IMR-90 (cell line): ENCODE results near the gene ZNF574. TPM values are rescaled to one million over a fixed set of nuclear protein-coding genes. Genes with fewer than 3 reads are reported as not detected.

Experiments used
- ATAC-seq: fragments of 200-7000 bp; cut with Tn5 transposase; 2 replicates; pipeline ENCODE4 v1.9.1; 2020; ENCODE audit warnings: low read depth, mild to moderate bottlenecking, moderate library complexity
- BruUV-seq: library from RNA; stranded (reverse); fragments of 400-500 nt; replicated peaks from 2 replicates; lab custom pipeline; 2021; lab: Mats Ljungman, UMichigan
- CTCF ChIA-PET: fragments of 300-600 bp; formaldehyde crosslinking; extraction: SDS; loops from one replicate; lab custom pipeline; 2021; ENCODE audit warnings: antibody characterized with exemption; lab: Yijun Ruan, JAX
- POLR2A ChIA-PET: fragments of 300-600 bp; sonication (Branson Sonifier 250); formaldehyde crosslinking; loops from one replicate; lab custom pipeline; 2022; ENCODE audit warnings: antibody characterized with exemption; ENCODE audit not compliant: unreplicated experiment; lab: Charles Lee
- DNase-seq: peaks from one replicate; pipeline ENCODE4 v3.0.0; 2013
- H2AFZ ChIP-seq: replicated peaks from 2 replicates; pipeline ENCODE3; 2013; ENCODE audit warnings: low read length, mild to moderate bottlenecking; ENCODE audit not compliant: poor library complexity
- H2AK5ac ChIP-seq: 2 replicates; pipeline ENCODE4 v1.6.1; 2013; ENCODE audit warnings: low read depth, low read length, inconsistent platforms
- H2AK9ac ChIP-seq: replicated peaks from 2 replicates; pipeline ENCODE3; 2013; ENCODE audit warnings: mild to moderate bottlenecking, low read depth, low read length, moderate library complexity; ENCODE audit not compliant: poor library complexity
- H2BK120ac ChIP-seq: 2 replicates; pipeline ENCODE4 v1.6.1; 2013; ENCODE audit warnings: low read depth, low read length, inconsistent platforms
- H2BK15ac ChIP-seq: 3 replicates; pipeline ENCODE4 v1.6.1; 2013; ENCODE audit warnings: low read depth, low read length, inconsistent platforms
- H2BK20ac ChIP-seq: 2 replicates; pipeline ENCODE4 v1.6.1; 2013; ENCODE audit warnings: low read depth, mild to moderate bottlenecking, inconsistent platforms, low read length, moderate library complexity
- H2BK5ac ChIP-seq: 2 replicates; pipeline ENCODE4 v1.6.1; 2013; ENCODE audit warnings: mild to moderate bottlenecking, low read depth, low read length, inconsistent platforms; ENCODE audit not compliant: poor library complexity, severe bottlenecking
- H3K14ac ChIP-seq: replicated peaks from 2 replicates; pipeline ENCODE4 v1.6.1; 2013; ENCODE audit warnings: low read depth, low read length, inconsistent platforms
- H3K18ac ChIP-seq: 2 replicates; pipeline ENCODE4 v1.6.1; 2013; ENCODE audit warnings: low read depth, low read length, control low read depth
- H3K23ac ChIP-seq: 2 replicates; pipeline ENCODE4 v1.6.1; 2013; ENCODE audit warnings: low read depth, low read length, inconsistent platforms
- H3K27ac ChIP-seq: 2 replicates; pipeline ENCODE4 v1.5.1; 2013; ENCODE audit warnings: mild to moderate bottlenecking, control low read depth, low read length; ENCODE audit not compliant: insufficient read depth
- H3K27me3 ChIP-seq: 2 replicates; pipeline ENCODE4 v1.6.1; 2013; ENCODE audit warnings: low read length; ENCODE audit not compliant: control insufficient read depth, insufficient read depth
- H3K36me3 ChIP-seq: 2 replicates; pipeline ENCODE4 v1.6.1; 2013; ENCODE audit warnings: low read length, mixed read lengths; ENCODE audit not compliant: control insufficient read depth, insufficient read depth
- H3K4ac ChIP-seq: 2 replicates; pipeline ENCODE4 v1.6.1; 2013; ENCODE audit warnings: low read depth, low read length, inconsistent platforms
- H3K4me1 ChIP-seq: 2 replicates; pipeline ENCODE4 v1.6.1; 2013; ENCODE audit warnings: low read length, mixed read lengths; ENCODE audit not compliant: control insufficient read depth, insufficient read depth
- H3K4me2 ChIP-seq: 2 replicates; pipeline ENCODE4 v1.6.1; 2013; ENCODE audit warnings: low read depth, mild to moderate bottlenecking, control low read depth, low read length, moderate library complexity
- H3K4me3 ChIP-seq: 2 replicates; pipeline ENCODE4 v1.5.1; 2013; ENCODE audit warnings: low read depth, mild to moderate bottlenecking, control low read depth, low read length, moderate library complexity; ENCODE audit not compliant: insufficient read depth
- H3K56ac ChIP-seq: 2 replicates; pipeline ENCODE4 v1.6.1; 2013; ENCODE audit warnings: low read length, inconsistent platforms; ENCODE audit not compliant: insufficient read depth; ENCODE audit errors: extremely low read depth
- H3K79me1 ChIP-seq, 2 experiments: 2 replicates each; pipeline ENCODE4 v1.6.1; 2013; ENCODE audit warnings: low read length in 2 of 2, inconsistent platforms in 1 of 2, low read depth in 1 of 2
- H3K9ac ChIP-seq: 2 replicates; pipeline ENCODE4 v1.6.1; 2013; ENCODE audit warnings: low read depth, low read length, control low read depth
- H3K9me1 ChIP-seq: 2 replicates; pipeline ENCODE4 v1.6.1; 2013; ENCODE audit warnings: low read length, inconsistent platforms; ENCODE audit not compliant: insufficient read depth
- H3K9me3 ChIP-seq: 2 replicates; pipeline ENCODE4 v1.6.1; 2013; ENCODE audit warnings: low read length; ENCODE audit not compliant: control insufficient read depth, insufficient read depth
- H4K20me1 ChIP-seq: 2 replicates; pipeline ENCODE4 v1.6.1; 2013; ENCODE audit warnings: low read length, inconsistent platforms; ENCODE audit not compliant: insufficient read depth
- H4K5ac ChIP-seq: 2 replicates; pipeline ENCODE4 v1.6.1; 2013; ENCODE audit warnings: mild to moderate bottlenecking, low read depth, low read length, control low read depth
- H4K8ac ChIP-seq, 2 experiments: 2 replicates each; pipeline ENCODE4 v1.6.1; 2013; ENCODE audit warnings: low read depth in 2 of 2, low read length in 2 of 2, control low read depth in 1 of 2, inconsistent platforms in 1 of 2
- H4K91ac ChIP-seq: 2 replicates; pipeline ENCODE4 v1.6.1; 2013; ENCODE audit warnings: low read depth, low read length, inconsistent platforms; ENCODE audit not compliant: insufficient read depth
- CHD1 ChIP-seq: IDR thresholded peaks from 2 replicates; pipeline ENCODE4 v1.6.1; 2012; ENCODE audit warnings: low read depth, low read length, improper control_type of control experiment
- MAFK ChIP-seq: IDR thresholded peaks from 2 replicates; pipeline ENCODE4 v1.6.1; 2012; ENCODE audit warnings: low read depth, low read length, improper control_type of control experiment
- MXI1 ChIP-seq: IDR thresholded peaks from 2 replicates; pipeline ENCODE4 v1.6.1; 2012; ENCODE audit warnings: low read depth, mild to moderate bottlenecking, low read length, moderate library complexity, borderline replicate concordance
- NFE2L2 ChIP-seq: fragments of 150-350 bp; IDR thresholded peaks from 2 replicates; pipeline ENCODE4 v1.6.1; 2016; ENCODE audit warnings: low read depth, mild to moderate bottlenecking, low read length
- RAD21 ChIP-seq: IDR thresholded peaks from 2 replicates; pipeline ENCODE4 v1.6.1; 2012; ENCODE audit warnings: low read length, improper control_type of control experiment
- RFX5 ChIP-seq: IDR thresholded peaks from 2 replicates; pipeline ENCODE4 v1.8.0; 2012; ENCODE audit warnings: low read depth, mild to moderate bottlenecking, low read length, moderate library complexity
- WGBS, 2 experiments: methylation state at CpG; one replicate each; pipeline versions ENCODE4 v1.1.5 to v1.1.7; 2013; ENCODE audit warnings: missing lambda C conversion rate in 2 of 2; ENCODE audit not compliant: insufficient read length in 1 of 2; ENCODE audit errors: extremely low coverage in 2 of 2; 5-methylcytosine and 5-hydroxymethylcytosine counted together
- dilution Hi-C: fragments of 300-500 bp; cut with HindIII; formaldehyde crosslinking; loops from one replicate; pipeline ENCODE4 v1.14.3; 2018; ENCODE audit warnings: low sequenced_read_pairs; ENCODE audit not compliant: unreplicated experiment
- in situ Hi-C: fragments of 300-500 bp; cut with MboI; formaldehyde crosslinking; loops from 3 replicates; pipeline ENCODE4 v1.14.3; 2019; ENCODE audit warnings: low sequenced_read_pairs, inconsistent platforms, mixed read lengths
- intact Hi-C: fragments of 100-400 bp; cut with micrococcal nuclease; formaldehyde crosslinking; loops from 2 replicates; pipeline ENCODE4 v1.10.0; 2022
- polyA plus RNA-seq, 3 experiments: library from polyadenylated mRNA; depleted of rRNA; stranded (reverse); fragments of >200 nt; gene quantifications; 2 replicates each; pipeline ENCODE4 v1.2.3, GENCODE V29; 2012; ENCODE audit warnings: low replicate concordance in 1 of 3
- total RNA-seq: library from RNA; depleted of rRNA; stranded (reverse); fragments of >200 nt; gene quantifications from 2 replicates; pipeline ENCODE4 v1.2.3, GENCODE V29; 2012
- TF ChIP-seq, protein P1 (sequence below): fragments of 150-350 bp; IDR thresholded peaks from 2 replicates; pipeline ENCODE4 v1.6.1; 2017; ENCODE audit warnings: mild to moderate bottlenecking, antibody characterized with exemption, low read length, low read depth

The ZNF574 gene
- total and polyA plus RNA-seq, 2 of the 4 experiments (the other 2 are of a cell fraction), result 8.1 to 14.1 TPM

DNA sequence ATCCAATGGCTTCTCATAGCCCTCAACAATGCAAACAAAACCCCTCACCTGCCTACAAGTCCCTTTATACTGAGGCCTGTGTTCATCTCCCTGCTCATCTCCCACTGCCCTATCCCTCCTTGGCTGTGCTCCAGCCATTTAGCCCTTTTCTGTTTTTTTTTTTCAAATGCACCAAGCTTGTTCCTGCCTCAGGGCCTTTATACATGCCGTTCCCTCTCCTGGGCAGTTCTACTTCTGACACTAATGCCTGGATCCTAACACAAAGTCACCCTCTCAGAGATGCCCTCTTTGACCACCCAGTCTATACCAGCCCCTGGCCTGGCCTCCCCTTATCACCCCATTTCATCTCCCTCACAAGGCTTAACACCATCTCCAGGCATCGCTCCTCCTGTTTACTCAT is 26.9 kb downstream of the ZNF574 start:
- H2BK20ac ChIP-seq, result no peak overlapping the region
- H3K18ac ChIP-seq, result no peak overlapping the region
- no peaks in the 10 kb centered on the region for H3K36me3 ChIP-seq
- H2AK9ac ChIP-seq, result no peak overlapping the region
- no peaks in the 10 kb centered on the region for H4K20me1 ChIP-seq
- no peak for ATAC-seq
- no peak overlapping the region for H3K56ac ChIP-seq
- no peak overlapping the region for H3K27ac ChIP-seq
- dilution Hi-C loops (no loop called here), intact Hi-C loops (no loop called here), in situ Hi-C loops (no loop called here)
- H3K9ac ChIP-seq, result no peak overlapping the region
- BruUV-seq, result no TSS peak
- TF ChIP-seq RFX5 (no peak), MXI1 (no peak), RAD21 (no peak), MAFK (no peak), NFE2L2 (no peak), CHD1 (no peak)
- TF ChIP-seq, protein P1, sequence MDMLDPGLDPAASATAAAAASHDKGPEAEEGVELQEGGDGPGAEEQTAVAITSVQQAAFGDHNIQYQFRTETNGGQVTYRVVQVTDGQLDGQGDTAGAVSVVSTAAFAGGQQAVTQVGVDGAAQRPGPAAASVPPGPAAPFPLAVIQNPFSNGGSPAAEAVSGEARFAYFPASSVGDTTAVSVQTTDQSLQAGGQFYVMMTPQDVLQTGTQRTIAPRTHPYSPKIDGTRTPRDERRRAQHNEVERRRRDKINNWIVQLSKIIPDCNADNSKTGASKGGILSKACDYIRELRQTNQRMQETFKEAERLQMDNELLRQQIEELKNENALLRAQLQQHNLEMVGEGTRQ, result no peak
- H4K91ac ChIP-seq, result no peak overlapping the region
- H3K9me3 ChIP-seq, result no peaks in the 10 kb centered on the region
- H2BK120ac ChIP-seq, result no peak overlapping the region
- H3K23ac ChIP-seq, result no peak overlapping the region
- 100% methylated on average over 1 of the region's 2 CpGs; no CpG with 5 or more reads in 1 of the 2 experiments for WGBS, 2 experiments
- no peaks in the 10 kb centered on the region for H3K4me1 ChIP-seq
- H2BK15ac ChIP-seq, result no peak overlapping the region
- no peaks in the 10 kb centered on the region for H3K79me1 ChIP-seq
- no peak overlapping the region for H4K5ac ChIP-seq
- H2AFZ ChIP-seq, result no peak overlapping the region
- H3K4me3 ChIP-seq, result no peak overlapping the region
- H3K14ac ChIP-seq, result no peak overlapping the region
- DNase-seq, result no peak
- H3K4me2 ChIP-seq, result no peak overlapping the region
- H3K9me1 ChIP-seq, result no peaks in the 10 kb centered on the region
- H3K4ac ChIP-seq, result no peak overlapping the region
- H3K27me3 ChIP-seq, result peaks cover 3% of the 10 kb centered on the region; the same call in 1 of the 2 replicates
- ChIA-PET CTCF (no interaction called here), POLR2A (no interaction called here)
- no peak overlapping the region for H4K8ac ChIP-seq
- no peak overlapping the region for H2AK5ac ChIP-seq
- H2BK5ac ChIP-seq, result no peak overlapping the region
